HL-60 (cell line): ENCODE data around the gene CRYZL1.

Source experiments
- DNase-seq, 2 experiments: peaks; one replicate each; pipeline ENCODE4 v3.0.0-alpha.2; 2010 to 2020; ENCODE audit warnings: low read depth in 1 of 2, low spot score in 1 of 2
- H3K27ac ChIP-seq: fragments of 250-450 bp; sonication (Bioruptor Pico); replicated peaks from 2 replicates; pipeline ENCODE4 v1.5.1; 2020; ENCODE audit warnings: mild to moderate bottlenecking, moderate library complexity
- H3K27me3 ChIP-seq: fragments of 250-450 bp; sonication (Bioruptor Pico); 2 replicates; pipeline ENCODE4 v1.5.1; 2021; ENCODE audit warnings: mild to moderate bottlenecking, moderate library complexity; ENCODE audit not compliant: insufficient read depth, poor library complexity, severe bottlenecking
- H3K4me3 ChIP-seq: replicated peaks from 2 replicates; pipeline ENCODE4 v1.5.1; 2011; ENCODE audit warnings: mild to moderate bottlenecking, control low read depth, low read length; ENCODE audit not compliant: insufficient read depth
- CTCF ChIP-seq: IDR thresholded peaks from one replicate; pipeline ENCODE4 v1.5.1; 2011; ENCODE audit warnings: low read length, control low read depth, inconsistent platforms; ENCODE audit not compliant: insufficient read depth
- GABPA ChIP-seq: IDR thresholded peaks from 2 replicates; pipeline ENCODE4 v1.6.1; 2012; ENCODE audit warnings: low read depth
- POLR2AphosphoS5 ChIP-seq: IDR thresholded peaks from 2 replicates; pipeline ENCODE4 v1.6.1; 2012; ENCODE audit warnings: low read depth
- REST ChIP-seq: IDR thresholded peaks from 2 replicates; pipeline ENCODE4 v1.6.1; 2012; ENCODE audit warnings: low read depth; ENCODE audit not compliant: insufficient replicate concordance
- SPI1 ChIP-seq: IDR thresholded peaks from 2 replicates; pipeline ENCODE4 v1.6.1; 2012; ENCODE audit warnings: low read depth, mild to moderate bottlenecking, borderline replicate concordance

Gene CRYZL1

DNA sequence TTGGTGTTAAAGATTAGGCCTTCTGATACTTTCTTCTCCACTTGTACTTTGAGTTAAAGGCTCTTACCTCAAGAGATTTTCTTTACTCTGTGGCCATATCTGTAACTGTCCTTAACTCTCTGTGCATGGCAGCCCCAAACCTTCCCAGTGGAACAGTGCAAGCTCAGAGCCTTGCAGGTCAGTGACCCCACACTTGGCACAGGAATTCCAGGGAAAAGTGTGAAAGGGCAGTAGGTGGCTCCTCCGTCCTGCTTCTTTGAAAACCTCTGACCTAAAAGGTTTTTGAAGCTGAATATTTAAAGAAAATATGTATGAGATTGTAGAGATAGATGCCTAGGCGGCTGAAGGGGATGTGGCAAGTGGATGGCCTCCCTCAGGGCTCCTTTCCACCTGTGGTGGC, 27.1 kb upstream of the CRYZL1 start:
- H3K27me3 ChIP-seq = no peaks in the 10 kb centered on the region
- TF ChIP-seq POLR2AphosphoS5 = no peak
- TF ChIP-seq REST = no peak
- no peak for TF ChIP-seq GABPA
- TF ChIP-seq SPI1 = no peak
- TF ChIP-seq CTCF = no peak
- no peak for DNase-seq
- no peak overlapping the region for H3K27ac ChIP-seq
- H3K4me3 ChIP-seq = no peak overlapping the region

- no peak overlapping the region for H3K4me3 ChIP-seq
- TF ChIP-seq REST = no peak
- no peak for TF ChIP-seq GABPA
- no peaks in the 10 kb centered on the region for H3K27me3 ChIP-seq
- no peak for DNase-seq
- H3K27ac ChIP-seq = no peak overlapping the region
These were observed 26.6 kb upstream of the CRYZL1 start for GRCh38 chr21:33668180-33668579.

DNA sequence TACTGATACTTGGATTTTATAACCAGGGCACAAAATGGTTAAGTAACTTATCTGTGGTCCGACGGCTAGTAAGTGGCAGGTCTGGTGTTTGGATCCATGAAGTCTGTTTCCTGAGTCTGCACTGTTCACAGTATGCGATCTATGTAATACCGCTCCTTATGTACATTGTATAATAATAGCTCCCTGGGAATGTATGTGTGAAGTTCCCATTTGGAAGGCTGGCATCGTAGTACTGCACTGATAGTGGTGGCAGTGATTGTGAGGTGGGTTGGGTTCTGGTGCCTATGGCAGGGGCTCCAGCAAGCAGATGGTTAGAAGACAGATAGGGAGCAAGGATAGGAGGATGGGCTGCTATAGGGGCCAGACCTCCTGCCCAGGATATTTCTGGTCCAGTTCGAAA, 26.1 kb upstream of the CRYZL1 start:
- H3K4me3 ChIP-seq = no peak overlapping the region
- no peaks in the 10 kb centered on the region for H3K27me3 ChIP-seq
- TF ChIP-seq CTCF (no peak), SPI1 (no peak), POLR2AphosphoS5 (no peak), GABPA (no peak), REST (no peak)
- no peak for DNase-seq
- H3K27ac ChIP-seq = no peak overlapping the region

GRCh38 chr21:33666153-33666552, 24.6 kb upstream of the CRYZL1 start:
- H3K4me3 ChIP-seq = no peak overlapping the region
- no peak overlapping the region for H3K27ac ChIP-seq
- no peak for TF ChIP-seq SPI1
- no peak for TF ChIP-seq CTCF
- no peak for TF ChIP-seq POLR2AphosphoS5
- no peak for TF ChIP-seq REST
- TF ChIP-seq GABPA = no peak
- H3K27me3 ChIP-seq = no peaks in the 10 kb centered on the region
- no peak for DNase-seq
